ENCODE data around the gene EVC2. TPM values are rescaled to one million over a fixed set of nuclear protein-coding genes. Genes with fewer than 3 reads are reported as not detected.

Gene EVC2
- total RNA-seq, 1 experiment from 2014 or later = 7.8 TPM

GRCh38 chr4:5757954-5758353 lies 49.6 kb upstream of the EVC2 start:
- no peak overlapping the region for H2BK5ac ChIP-seq (ENCODE audit: insufficient read length, low read length)
- no peak overlapping the region for H4K5ac ChIP-seq (ENCODE audit: insufficient read length, low read depth, low read length)
- WGBS (ENCODE audit: extremely low coverage, insufficient read length, low lambda C conversion rate) = no CpG with 5 or more reads among the region's 10 CpGs
- H3K4me2 ChIP-seq (ENCODE audit: insufficient read depth, insufficient read length, low read length) = no peak overlapping the region
- H2AFZ ChIP-seq (ENCODE audit: low read length) = no peak overlapping the region
- H4K20me1 ChIP-seq (ENCODE audit: control insufficient read depth, insufficient read depth, insufficient read length) = no peaks in the 10 kb centered on the region
- DNase-seq = no peak
- H3K36me3 Mint-ChIP-seq (ENCODE audit: insufficient read depth in 1 of 3, low read depth in 3 of 3) = peaks cover 25 to 37% (median 35%) of the 10 kb centered on the region in 3 experiments
- no peaks in the 10 kb centered on the region for H3K23me2 ChIP-seq (ENCODE audit: insufficient read length, low read depth, low read length, poor library complexity, severe bottlenecking)
- no peaks in the 10 kb centered on the region for H3K79me1 ChIP-seq (ENCODE audit: insufficient read depth, low read depth, low read length, poor library complexity, severe bottlenecking)
- no peaks in the 10 kb centered on the region for H3K9me3 Mint-ChIP-seq
- H2BK20ac ChIP-seq (ENCODE audit: low read depth, low read length, poor library complexity, severe bottlenecking) = no peak overlapping the region
- H3K9ac ChIP-seq (ENCODE audit: extremely low read depth, insufficient read length, low read length) = no peak overlapping the region
- no peak overlapping the region for H3K18ac ChIP-seq (ENCODE audit: insufficient read length, low read depth, low read length)
- no peak overlapping the region for H3K14ac ChIP-seq (ENCODE audit: insufficient read depth, low read length)
- H3K56ac ChIP-seq (ENCODE audit: insufficient read length, low read depth, low read length) = no peak overlapping the region
- no peak overlapping the region for H3K4ac ChIP-seq (ENCODE audit: low read depth, low read length)
- H3K27ac ChIP-seq (ENCODE audit: insufficient read length, low read depth, low read length) = no peak overlapping the region
- no peak overlapping the region for H3K4me3 Mint-ChIP-seq
- no peak for TF ChIP-seq CTCF (conservative IDR thresholded peaks at IDR 0.05)
- peaks cover 19 to 20% of the 10 kb centered on the region in 2 experiments for H3K4me1 Mint-ChIP-seq
- no peak overlapping the region for H2BK120ac ChIP-seq (ENCODE audit: low read depth, low read length, poor library complexity, severe bottlenecking)
- no peak overlapping the region for H3K23ac ChIP-seq (ENCODE audit: insufficient read length, low read depth, low read length)
- H2BK12ac ChIP-seq (ENCODE audit: insufficient read length, low read depth, low read length) = no peak overlapping the region
- H3K27me3 Mint-ChIP-seq (ENCODE audit: low read depth) = no peaks in the 10 kb centered on the region; the same call in 1 of the 2 replicates
- H3K27me3 ChIP-seq (ENCODE audit: insufficient read depth, low read length) = no peaks in the 10 kb centered on the region
- H3K4me1 ChIP-seq (ENCODE audit: insufficient read depth, low read length) = no peaks in the 10 kb centered on the region
- no peak overlapping the region for H4K91ac ChIP-seq (ENCODE audit: insufficient read length, low read depth, low read length)
- no peaks in the 10 kb centered on the region for H3K9me3 ChIP-seq (ENCODE audit: control insufficient read depth, low read depth, low read length)
- no peaks in the 10 kb centered on the region for H3K79me2 ChIP-seq (ENCODE audit: insufficient read depth, low read length)
- no peak overlapping the region for H4K8ac ChIP-seq (replicated peaks; ENCODE audit: insufficient read length, low read depth, low read length)
- no peak overlapping the region for H3K27ac Mint-ChIP-seq
- no peak overlapping the region for H2BK15ac ChIP-seq (ENCODE audit: low read depth, low read length)
- no peak overlapping the region for H2AK5ac ChIP-seq (ENCODE audit: insufficient read length, low read length)
- H3T11ph ChIP-seq (ENCODE audit: low read length) = no peak overlapping the region
